ENCODE results near the gene GPATCH2L.

DNA sequence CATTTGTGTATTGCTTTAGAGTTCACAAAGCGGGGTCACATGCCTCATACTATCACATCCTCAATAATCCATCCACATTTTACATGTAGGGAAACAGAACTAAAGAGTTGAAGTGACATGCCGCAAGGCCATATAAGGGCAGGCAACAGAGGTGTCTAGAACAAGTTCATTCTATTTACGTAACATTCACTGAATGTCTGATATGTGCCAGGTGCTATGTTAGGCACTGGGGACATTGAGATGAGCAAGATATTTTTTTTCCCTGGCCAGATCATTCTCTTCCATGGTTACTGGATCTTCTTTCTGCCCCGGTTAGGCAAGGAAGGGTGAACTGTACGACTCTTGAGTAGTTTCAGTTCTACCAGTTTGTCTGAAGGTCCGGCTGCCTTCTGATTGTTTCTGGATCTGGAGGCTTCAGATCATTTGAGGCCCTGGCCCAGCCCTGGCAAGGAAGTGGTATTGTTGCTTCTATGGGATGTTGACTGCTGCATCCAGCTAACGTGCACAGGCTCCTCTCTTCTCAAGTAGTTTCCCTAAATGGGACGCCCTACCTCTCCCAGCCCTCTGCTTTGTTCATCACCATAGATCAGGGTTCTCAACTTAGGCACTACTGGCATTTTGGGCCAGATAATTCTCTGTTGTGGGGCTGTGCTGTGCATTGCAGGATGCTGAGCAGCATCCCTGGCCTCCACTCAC, 12.1 kb downstream of the GPATCH2L start:
- TF ChIP-seq, protein P1, sequence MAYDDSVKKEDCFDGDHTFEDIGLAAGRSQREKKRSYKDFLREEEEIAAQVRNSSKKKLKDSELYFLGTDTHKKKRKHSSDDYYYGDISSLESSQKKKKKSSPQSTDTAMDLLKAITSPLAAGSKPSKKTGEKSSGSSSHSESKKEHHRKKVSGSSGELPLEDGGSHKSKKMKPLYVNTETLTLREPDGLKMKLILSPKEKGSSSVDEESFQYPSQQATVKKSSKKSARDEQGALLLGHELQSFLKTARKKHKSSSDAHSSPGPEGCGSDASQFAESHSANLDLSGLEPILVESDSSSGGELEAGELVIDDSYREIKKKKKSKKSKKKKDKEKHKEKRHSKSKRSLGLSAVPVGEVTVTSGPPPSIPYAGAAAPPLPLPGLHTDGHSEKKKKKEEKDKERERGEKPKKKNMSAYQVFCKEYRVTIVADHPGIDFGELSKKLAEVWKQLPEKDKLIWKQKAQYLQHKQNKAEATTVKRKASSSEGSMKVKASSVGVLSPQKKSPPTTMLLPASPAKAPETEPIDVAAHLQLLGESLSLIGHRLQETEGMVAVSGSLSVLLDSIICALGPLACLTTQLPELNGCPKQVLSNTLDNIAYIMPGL (CRISPR knock-in tag; IDR thresholded peaks at IDR 0.05; ENCODE audit: borderline replicate concordance): no peak
- TF ChIP-seq, protein P2, sequence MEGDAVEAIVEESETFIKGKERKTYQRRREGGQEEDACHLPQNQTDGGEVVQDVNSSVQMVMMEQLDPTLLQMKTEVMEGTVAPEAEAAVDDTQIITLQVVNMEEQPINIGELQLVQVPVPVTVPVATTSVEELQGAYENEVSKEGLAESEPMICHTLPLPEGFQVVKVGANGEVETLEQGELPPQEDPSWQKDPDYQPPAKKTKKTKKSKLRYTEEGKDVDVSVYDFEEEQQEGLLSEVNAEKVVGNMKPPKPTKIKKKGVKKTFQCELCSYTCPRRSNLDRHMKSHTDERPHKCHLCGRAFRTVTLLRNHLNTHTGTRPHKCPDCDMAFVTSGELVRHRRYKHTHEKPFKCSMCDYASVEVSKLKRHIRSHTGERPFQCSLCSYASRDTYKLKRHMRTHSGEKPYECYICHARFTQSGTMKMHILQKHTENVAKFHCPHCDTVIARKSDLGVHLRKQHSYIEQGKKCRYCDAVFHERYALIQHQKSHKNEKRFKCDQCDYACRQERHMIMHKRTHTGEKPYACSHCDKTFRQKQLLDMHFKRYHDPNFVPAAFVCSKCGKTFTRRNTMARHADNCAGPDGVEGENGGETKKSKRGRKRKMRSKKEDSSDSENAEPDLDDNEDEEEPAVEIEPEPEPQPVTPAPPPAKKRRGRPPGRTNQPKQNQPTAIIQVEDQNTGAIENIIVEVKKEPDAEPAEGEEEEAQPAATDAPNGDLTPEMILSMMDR (IDR thresholded peaks at IDR 0.05): no peak
- no peak for TF ChIP-seq RAD21 (conservative IDR thresholded peaks at IDR 0.05 in 1 of 2, IDR thresholded peaks at IDR 0.05 in 1 of 2)
- TF ChIP-seq, protein P3, sequence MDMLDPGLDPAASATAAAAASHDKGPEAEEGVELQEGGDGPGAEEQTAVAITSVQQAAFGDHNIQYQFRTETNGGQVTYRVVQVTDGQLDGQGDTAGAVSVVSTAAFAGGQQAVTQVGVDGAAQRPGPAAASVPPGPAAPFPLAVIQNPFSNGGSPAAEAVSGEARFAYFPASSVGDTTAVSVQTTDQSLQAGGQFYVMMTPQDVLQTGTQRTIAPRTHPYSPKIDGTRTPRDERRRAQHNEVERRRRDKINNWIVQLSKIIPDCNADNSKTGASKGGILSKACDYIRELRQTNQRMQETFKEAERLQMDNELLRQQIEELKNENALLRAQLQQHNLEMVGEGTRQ (IDR thresholded peaks at IDR 0.05): no peak
- TF ChIP-seq CHD4 (IDR thresholded peaks at IDR 0.05; ENCODE audit: borderline replicate concordance): no peak
- TF ChIP-seq TP53 (CRISPR knock-in tag; IDR thresholded peaks at IDR 0.05): no peak
- TF ChIP-seq, protein P4, sequence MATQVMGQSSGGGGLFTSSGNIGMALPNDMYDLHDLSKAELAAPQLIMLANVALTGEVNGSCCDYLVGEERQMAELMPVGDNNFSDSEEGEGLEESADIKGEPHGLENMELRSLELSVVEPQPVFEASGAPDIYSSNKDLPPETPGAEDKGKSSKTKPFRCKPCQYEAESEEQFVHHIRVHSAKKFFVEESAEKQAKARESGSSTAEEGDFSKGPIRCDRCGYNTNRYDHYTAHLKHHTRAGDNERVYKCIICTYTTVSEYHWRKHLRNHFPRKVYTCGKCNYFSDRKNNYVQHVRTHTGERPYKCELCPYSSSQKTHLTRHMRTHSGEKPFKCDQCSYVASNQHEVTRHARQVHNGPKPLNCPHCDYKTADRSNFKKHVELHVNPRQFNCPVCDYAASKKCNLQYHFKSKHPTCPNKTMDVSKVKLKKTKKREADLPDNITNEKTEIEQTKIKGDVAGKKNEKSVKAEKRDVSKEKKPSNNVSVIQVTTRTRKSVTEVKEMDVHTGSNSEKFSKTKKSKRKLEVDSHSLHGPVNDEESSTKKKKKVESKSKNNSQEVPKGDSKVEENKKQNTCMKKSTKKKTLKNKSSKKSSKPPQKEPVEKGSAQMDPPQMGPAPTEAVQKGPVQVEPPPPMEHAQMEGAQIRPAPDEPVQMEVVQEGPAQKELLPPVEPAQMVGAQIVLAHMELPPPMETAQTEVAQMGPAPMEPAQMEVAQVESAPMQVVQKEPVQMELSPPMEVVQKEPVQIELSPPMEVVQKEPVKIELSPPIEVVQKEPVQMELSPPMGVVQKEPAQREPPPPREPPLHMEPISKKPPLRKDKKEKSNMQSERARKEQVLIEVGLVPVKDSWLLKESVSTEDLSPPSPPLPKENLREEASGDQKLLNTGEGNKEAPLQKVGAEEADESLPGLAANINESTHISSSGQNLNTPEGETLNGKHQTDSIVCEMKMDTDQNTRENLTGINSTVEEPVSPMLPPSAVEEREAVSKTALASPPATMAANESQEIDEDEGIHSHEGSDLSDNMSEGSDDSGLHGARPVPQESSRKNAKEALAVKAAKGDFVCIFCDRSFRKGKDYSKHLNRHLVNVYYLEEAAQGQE (IDR thresholded peaks at IDR 0.05): no peak
- no peak for TF ChIP-seq JUNB (IDR thresholded peaks at IDR 0.05)
- no peak for TF ChIP-seq RCOR1 (IDR thresholded peaks at IDR 0.05; ENCODE audit: low read depth, low read length)
- TF ChIP-seq, protein P5, sequence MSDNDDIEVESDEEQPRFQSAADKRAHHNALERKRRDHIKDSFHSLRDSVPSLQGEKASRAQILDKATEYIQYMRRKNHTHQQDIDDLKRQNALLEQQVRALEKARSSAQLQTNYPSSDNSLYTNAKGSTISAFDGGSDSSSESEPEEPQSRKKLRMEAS (IDR thresholded peaks at IDR 0.05): no peak
- no peak for TF ChIP-seq POLR2A (IDR thresholded peaks at IDR 0.05; ENCODE audit: low read length)
- TF ChIP-seq CHD2 (IDR thresholded peaks at IDR 0.05; ENCODE audit: low read length, partially characterized antibody): no peak

Data from A549 (cell line).